ENCODE results near the gene LRP1.

- TF ChIP-seq CTCF (IDR thresholded peaks at IDR 0.05) (no peak), POLR2AphosphoS5 (IDR thresholded peaks at IDR 0.05; ENCODE audit: low read depth, low read length) (no peak), TCF7L2 (IDR thresholded peaks at IDR 0.05; ENCODE audit: low read depth, low read length) (no peak), SIN3A (IDR thresholded peaks at IDR 0.05; ENCODE audit: borderline replicate concordance, insufficient read depth, low read depth, low read length) (no peak)
These were observed 82.8 kb downstream of the LRP1 start for GRCh38 chr12:57210926-57211692.
